Activated gamma-delta T cell treated with Interleukin-2 at 50 U/mL for 16 hours (primary cell): ENCODE data around the gene YKT6.
A peak's percentile ranks its signal among the peaks of the same experiment; 100 is the strongest.
"Not testable (repeated sequence)": the region's sequence is repeated elsewhere in the genome, so short reads cannot be mapped to it uniquely, and the experiment has no call there.

Source experiments
- DNase-seq: peaks from one replicate; pipeline ENCODE4 v3.0.0-alpha.2; 2020

The YKT6 gene

GRCh38 chr7:44200699-44201461, at the start of gene YKT6:
Gene YKT6, plus strand, starts transcription at chr7:44200978. Its CDS starts 158 bp downstream, at chr7:44201136.
- peak; percentile 93 for DNase-seq

GRCh38 chr7:44151956-44152355, 48.8 kb upstream of the YKT6 start:
- DNase-seq: no peak

GRCh38 chr7:44152971-44153947, 47.5 kb upstream of the YKT6 start:
- no peak for DNase-seq

DNA sequence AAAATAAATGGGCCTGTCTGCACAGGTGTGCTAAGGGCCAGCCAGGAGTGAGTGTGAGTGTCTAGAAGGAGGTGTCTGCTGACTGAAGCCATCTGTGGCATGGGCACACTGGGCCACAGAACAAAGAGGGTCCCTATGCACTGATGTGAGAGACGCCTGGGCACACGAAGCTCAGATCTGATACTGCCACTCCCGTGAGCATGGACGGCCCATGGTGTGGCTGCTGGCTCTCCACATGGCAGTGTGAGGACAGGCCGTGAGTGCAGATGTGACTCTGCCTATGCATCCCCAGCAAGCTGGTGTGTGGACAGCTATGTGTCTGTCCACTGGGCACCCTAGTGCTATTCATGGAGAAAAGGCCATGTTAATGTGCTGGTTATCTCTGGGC, 46.8 kb upstream of the YKT6 start:
- DNase-seq: no peak

DNA sequence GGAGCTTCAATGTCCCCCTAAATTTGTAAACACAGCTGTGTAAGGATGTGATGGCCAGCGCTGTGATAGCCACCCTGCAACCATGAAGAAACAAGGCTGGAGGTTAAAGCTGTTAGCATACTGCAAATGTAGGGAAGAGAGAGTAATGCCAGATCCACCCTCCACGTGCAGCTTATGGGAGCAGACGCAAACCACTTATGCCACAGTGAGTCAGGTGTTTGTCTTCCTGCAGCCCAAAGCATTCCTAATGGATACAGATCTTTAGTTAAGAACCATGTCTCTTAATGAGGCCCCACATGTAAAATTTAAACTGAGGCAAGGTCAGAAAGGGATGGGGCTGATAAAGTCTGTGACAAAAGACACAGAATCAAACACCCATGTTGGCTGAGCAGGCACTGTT, 46.1 kb upstream of the YKT6 start:
- no peak for DNase-seq

DNA sequence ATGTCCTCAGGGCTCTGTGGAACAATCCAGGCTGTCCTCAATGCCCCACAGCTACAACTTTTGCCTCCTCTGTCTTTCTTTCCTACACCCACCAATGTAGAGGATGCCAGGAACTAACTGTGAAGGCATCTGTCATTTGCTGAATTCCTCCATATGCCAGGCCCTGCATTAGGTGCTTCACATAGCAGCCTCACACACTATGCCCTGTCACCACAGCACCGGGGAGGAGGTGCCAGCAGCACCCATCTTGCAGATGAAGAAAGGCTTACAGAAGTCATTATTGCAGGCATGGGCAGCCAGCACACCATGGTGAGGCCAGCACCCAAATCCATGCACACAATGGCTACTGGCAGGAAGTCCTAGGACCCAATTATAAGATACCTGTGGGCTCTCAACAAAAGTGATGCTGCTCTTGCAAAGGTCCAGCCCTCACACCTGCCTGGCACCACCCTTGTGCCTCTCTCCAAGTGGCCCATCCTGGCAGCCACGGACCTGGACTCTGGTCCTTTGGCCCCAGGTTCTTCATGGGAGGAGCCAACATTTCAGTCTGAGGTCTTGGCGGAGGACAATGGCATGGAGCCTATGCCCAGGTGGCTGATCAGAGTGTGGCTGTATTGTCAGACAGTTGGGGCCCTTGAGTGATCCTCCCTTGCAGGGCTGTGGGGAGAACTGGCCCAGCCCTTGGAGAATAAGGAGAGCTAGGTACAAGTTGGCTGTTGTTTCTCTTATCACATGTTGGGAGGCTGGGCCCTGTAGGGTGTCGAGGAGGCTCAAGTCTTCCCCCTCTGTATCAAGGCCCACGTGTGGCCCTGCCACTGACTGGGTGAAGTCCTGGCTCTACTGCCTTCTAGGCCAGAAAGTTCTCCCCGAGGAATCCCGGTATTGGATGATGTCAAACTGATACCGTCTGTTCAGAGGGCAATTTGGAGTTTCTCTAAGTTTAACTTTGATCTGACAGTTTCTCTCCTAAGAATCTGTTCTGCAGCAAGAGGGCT, 45.3 kb upstream of the YKT6 start:
- DNase-seq: no peak

DNA sequence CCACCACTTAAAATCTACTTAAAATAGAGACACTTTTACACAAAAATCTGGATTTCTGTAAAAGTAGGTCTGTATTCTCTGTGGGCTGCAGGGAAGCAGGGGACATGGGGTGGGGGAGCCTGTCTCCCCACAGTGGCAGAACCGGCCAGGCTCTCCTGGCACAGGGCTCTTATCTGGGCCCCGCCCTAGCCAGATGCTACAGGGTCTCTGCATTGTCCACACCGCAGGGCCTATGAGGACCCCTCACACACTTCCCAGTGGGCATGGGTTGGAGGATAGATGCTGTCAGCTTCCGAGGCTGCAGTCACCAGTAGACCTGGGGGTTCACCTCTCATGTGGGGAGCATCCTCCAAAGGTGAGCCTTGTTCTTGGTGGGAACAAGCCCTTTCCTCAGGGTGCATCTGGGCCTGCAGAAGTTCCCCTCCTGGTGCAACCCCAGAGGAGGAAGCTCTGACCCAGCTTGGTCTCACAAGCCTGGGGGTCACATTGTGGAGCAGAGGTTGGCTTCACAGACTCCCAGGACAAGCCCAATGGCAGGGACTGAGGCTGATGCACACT, 44.2 kb upstream of the YKT6 start:
- no peak for DNase-seq

DNA sequence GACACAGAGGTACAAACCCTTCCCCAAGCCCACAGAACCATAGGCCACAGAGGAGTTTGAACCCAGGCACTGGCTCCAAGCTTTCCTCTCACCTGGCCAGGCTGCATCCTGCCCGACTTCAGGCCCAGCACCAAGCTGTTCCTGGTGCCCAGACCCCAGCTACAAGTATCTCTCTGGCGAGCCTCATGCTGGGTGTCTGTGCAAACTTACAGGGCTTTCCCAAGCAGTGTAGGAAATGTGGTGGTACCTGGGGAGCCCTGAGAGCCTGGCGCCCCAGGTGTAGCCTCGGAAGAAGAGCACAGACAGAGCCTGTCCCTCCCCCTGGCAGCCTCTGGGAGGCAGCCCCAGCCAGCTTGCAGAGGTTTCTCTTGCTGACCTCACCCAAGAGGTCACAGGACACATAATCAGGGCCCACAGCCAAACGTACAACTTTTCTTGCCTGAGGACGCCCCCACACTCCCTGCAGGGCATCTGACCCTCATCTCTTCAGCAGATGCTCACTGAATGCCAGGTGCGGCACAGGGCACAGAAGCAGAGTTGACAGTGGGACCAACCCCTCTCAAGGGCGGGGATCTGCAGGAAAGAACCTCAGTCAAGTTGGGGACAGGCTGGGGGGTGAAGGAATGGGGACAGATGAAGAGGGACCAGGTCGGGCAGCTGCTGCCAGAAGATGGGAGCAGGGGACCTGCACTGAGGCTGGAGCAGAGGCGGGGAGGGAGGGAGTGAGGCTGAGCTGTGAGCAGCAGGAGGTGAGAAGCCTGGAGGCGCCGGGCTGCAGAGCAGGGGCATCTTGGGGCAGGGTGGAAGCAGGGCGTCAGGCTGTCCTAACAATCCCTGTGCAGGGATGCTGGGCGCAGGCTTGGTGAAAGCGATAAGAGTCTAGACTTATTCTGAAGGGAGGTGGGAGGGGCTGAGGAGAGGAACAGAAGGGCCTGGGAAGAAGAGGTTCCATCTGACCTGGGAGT, 43.4 kb upstream of the YKT6 start:
- DNase-seq: no peak

- DNase-seq: no peak
Measured at GRCh38 chr7:44158096-44158872, 42.5 kb upstream of the YKT6 start.

- DNase-seq: no peak
Measured at GRCh38 chr7:44158873-44159631, 41.7 kb upstream of the YKT6 start.

DNA sequence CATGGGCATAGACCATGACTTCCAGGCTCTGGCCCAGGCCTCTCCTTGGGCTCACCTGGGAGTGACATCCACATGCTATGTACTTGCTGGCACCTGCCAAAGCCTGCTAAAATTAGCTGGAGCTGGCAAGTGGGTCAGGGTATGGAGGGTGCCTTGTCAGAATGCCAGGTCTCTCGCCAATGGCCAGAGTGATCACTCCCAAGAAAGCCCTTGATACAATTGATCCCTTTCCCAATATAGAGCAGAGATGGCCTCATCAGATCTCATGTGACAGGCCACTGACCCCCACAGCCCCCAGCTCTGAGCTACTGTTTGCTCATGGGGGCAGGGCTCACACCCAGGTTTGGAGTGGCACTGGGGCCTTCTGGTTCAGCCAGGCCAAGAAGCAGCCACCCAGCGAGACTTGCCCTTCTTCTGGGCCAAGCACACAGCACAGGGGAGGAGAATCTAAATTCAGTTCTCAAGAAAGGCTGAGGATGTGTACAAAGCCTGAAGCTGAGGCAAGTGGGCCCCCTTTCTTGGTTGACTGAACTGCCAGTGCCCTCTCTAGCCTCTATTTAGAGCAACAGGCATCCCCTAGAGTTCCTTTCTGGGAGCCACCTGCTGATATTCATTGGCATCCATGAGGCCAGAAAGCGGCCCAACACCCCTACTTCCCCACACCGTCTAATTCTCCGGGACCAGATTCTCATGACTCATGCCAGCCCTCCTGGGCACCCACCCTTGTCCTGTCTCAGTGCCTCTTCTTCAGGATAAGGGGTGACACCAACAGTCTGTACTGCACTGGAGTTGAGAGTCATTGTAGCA, 40.8 kb upstream of the YKT6 start:
- no peak for DNase-seq

- DNase-seq: no peak
Measured at GRCh38 chr7:44161371-44161770, 39.4 kb upstream of the YKT6 start.

DNA sequence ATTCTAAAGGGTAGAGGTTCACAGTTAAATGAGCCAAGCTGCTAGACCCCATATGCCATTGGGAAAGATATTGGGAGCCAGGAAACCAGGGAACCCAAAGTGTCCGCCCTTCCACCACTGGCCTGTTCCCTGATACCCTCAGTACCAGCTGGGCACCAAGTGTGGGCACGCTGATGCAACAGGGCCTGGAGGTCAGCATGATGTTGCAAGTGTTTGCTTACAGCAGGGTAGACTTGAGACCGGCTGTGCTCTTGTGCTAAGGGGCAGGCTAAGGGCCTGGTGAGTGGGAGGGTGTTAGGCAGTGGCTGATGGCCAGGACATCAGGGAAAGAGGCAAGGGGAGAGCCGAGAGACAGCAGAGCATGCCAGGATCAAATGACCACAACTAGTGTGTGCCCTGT, 38.6 kb upstream of the YKT6 start:
- DNase-seq: no peak

DNA sequence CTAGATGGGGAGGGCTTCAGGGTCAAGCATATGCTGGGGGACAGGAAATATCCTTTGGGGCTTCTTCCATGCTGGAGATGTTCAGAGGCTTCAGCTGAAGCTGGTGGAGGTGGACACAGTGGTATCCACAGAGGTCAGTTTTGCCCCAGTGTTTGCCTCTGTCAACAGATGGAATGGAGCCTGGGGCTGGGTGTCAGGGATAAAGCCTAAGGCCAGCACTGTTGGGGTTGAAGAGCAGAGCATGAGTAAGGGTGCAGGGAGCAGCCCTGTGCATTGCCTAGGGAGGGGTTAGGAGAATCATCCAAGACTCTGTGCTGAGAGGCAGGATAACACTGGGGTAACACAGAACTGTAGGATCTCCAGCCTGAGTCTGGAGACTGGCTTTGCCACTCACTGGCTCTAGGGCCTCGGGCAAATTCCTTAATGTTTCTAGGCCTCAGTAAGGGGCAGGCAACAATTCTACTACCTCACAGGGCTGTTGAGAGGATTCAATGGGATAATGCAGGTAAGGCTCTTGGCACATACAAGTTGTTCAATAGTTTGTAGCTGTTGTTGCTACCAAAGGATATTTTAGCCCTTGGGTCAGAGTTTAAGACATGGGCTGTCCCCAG, 37.9 kb upstream of the YKT6 start:
- DNase-seq: no peak

- no peak for DNase-seq
Measured at GRCh38 chr7:44163591-44163990, 37.2 kb upstream of the YKT6 start.

DNA sequence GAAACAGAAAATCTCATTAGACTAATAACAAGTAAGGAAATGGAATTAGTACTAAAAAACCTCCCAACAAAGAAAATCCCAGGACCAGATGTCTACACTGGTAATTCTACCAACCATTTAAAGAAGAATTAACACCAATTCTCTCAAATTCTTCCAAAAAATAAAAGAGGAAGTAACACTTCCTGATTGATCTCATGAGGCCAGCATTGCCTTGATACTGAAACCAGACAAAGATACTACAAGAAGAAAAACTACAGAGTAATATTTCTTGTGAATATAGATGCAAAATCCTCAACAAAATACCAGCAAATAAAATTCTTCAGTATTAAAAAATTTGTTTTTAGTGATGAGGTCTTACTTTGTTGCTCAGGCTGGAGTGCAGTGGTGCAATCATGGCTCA, 32.9 kb upstream of the YKT6 start:
- DNase-seq: no peak

- not testable (repeated sequence) for DNase-seq
Measured at GRCh38 chr7:44171901-44172300, 28.9 kb upstream of the YKT6 start.

- no peak for DNase-seq
Measured at GRCh38 chr7:44172352-44172751, 28.4 kb upstream of the YKT6 start.
